T-helper 2 cell treated with Interferon-gamma antibody and Interleukin-4, amounts not matched to agents 100 ng/mL and 5 ng/mL, for 36 hours (primary cell): ENCODE data around the gene SUN5. TPM values are rescaled to one million over a fixed set of nuclear protein-coding genes. Genes with fewer than 3 reads are reported as not detected.

Source experiments
- intact Hi-C: fragments of 100-400 bp; cut with micrococcal nuclease; formaldehyde crosslinking; loops from one replicate; pipeline ENCODE4 v1.15.1; 2023
- total RNA-seq: library from RNA; stranded (reverse); gene quantifications from 2 replicates; pipeline ENCODE4 v1.2.3, GENCODE V29; 2022

SUN5 gene
- total RNA-seq, 1 donor from 2014 or later: not detected

GRCh38 chr20:33026779-33027759, 22.8 kb upstream of the SUN5 start:
- intact Hi-C loops: no loop called here

GRCh38 chr20:33026072-33026778, 22.0 kb upstream of the SUN5 start:
- intact Hi-C loops: no loop called here

GRCh38 chr20:33025318-33025876, 21.2 kb upstream of the SUN5 start:
- intact Hi-C loops: no loop called here

GRCh38 chr20:33024609-33025317, 20.5 kb upstream of the SUN5 start:
- intact Hi-C loops: no loop called here

- intact Hi-C loops: no loop called here
Measured at GRCh38 chr20:33024243-33024560, 20.0 kb upstream of the SUN5 start.

GRCh38 chr20:33023439-33024242, 19.4 kb upstream of the SUN5 start:
- intact Hi-C loops: no loop called here

GRCh38 chr20:33022694-33023438, 18.6 kb upstream of the SUN5 start:
- intact Hi-C loops: no loop called here

GRCh38 chr20:33022289-33022688, 18.1 kb upstream of the SUN5 start:
- intact Hi-C loops: no loop called here

- intact Hi-C loops: no loop called here
Measured at GRCh38 chr20:33021879-33022278, 17.6 kb upstream of the SUN5 start.

- intact Hi-C loops: no loop called here
Measured at GRCh38 chr20:33020278-33021161, 16.3 kb upstream of the SUN5 start.

- intact Hi-C loops: no loop called here
Measured at GRCh38 chr20:33019465-33020277, 15.4 kb upstream of the SUN5 start.

GRCh38 chr20:33018169-33018931, 14.1 kb upstream of the SUN5 start:
- intact Hi-C loops: no loop called here

GRCh38 chr20:33017542-33017941, 13.3 kb upstream of the SUN5 start:
- intact Hi-C loops: no loop called here

GRCh38 chr20:33016581-33017109, 12.4 kb upstream of the SUN5 start:
- intact Hi-C loops: no loop called here

- intact Hi-C loops: no loop called here
Measured at GRCh38 chr20:33015700-33016580, 11.7 kb upstream of the SUN5 start.

GRCh38 chr20:33015114-33015484, 10.9 kb upstream of the SUN5 start:
- intact Hi-C loops: no loop called here
